Breast epithelium (tissue), 4 donors: ENCODE data around the gene SLC9A8. TPM values are rescaled to one million over a fixed set of nuclear protein-coding genes. Genes with fewer than 3 reads are reported as not detected.

Experiments
- DNase-seq, 2 donors: peaks; one replicate each; pipeline ENCODE4 v3.0.0-alpha.2; 2019; ENCODE audit warnings: low spot score in 2 of 2
- H3K27ac ChIP-seq, 2 donors: fragments of 200-600 bp; sonication (generic) in 1 of 2; one replicate each; pipeline ENCODE4 v1.5.1; 2016 to 2019; ENCODE audit warnings: mild to moderate bottlenecking in 1 of 2
- H3K27me3 ChIP-seq, 2 donors: fragments of 200-600 bp; sonication (generic) in 1 of 2; one replicate each; pipeline versions ENCODE4 v1.5.1 to v1.6.0; 2017 to 2019; ENCODE audit warnings: control low read depth in 1 of 2, mild to moderate bottlenecking in 1 of 2
- H3K36me3 ChIP-seq: fragments of 200-600 bp; one replicate; pipeline ENCODE4 v1.5.1; 2019
- H3K4me1 ChIP-seq, 2 donors: fragments of 200-600 bp; sonication (generic); one replicate each; pipeline ENCODE4 v1.5.1; 2016 to 2019; ENCODE audit warnings: control low read depth in 1 of 2
- H3K4me3 ChIP-seq, 3 donors: fragments of 200-600 bp; sonication (generic); 1 replicate in 2 of 3; 2 replicates in 1 of 3; pipeline ENCODE4 v1.5.1; 2016 to 2019; ENCODE audit warnings: mild to moderate bottlenecking in 3 of 3, moderate library complexity in 2 of 3
- H3K9me3 ChIP-seq, 2 donors: fragments of 200-600 bp; sonication (generic) in 1 of 2; one replicate each; pipeline ENCODE4 v1.5.1; 2016 to 2019; ENCODE audit warnings: control low read depth in 1 of 2
- CTCF ChIP-seq, 3 donors: fragments of 450-650 bp; IDR thresholded peaks; one replicate each; pipeline ENCODE4 v1.5.1; 2016 to 2017; ENCODE audit warnings: antibody characterized with exemption in 3 of 3, mild to moderate bottlenecking in 3 of 3, moderate library complexity in 3 of 3
- POLR2A ChIP-seq: fragments of 450-650 bp; IDR thresholded peaks from one replicate; pipeline ENCODE4 v1.6.1; 2016; ENCODE audit warnings: antibody characterized with exemption, mild to moderate bottlenecking, moderate library complexity
- POLR2AphosphoS5 ChIP-seq, 3 donors: sonication (generic); formaldehyde crosslinking; IDR thresholded peaks; one replicate each; pipeline ENCODE4 v1.6.1; 2017; ENCODE audit warnings: antibody characterized with exemption in 3 of 3
- intact Hi-C: fragments of 100-400 bp; cut with DNase I; formaldehyde crosslinking; loops from one replicate; pipeline ENCODE4 v1.15.1; 2023; ENCODE audit warnings: low total_unique reads
- total RNA-seq, 3 donors: library from RNA; depleted of rRNA; stranded (reverse); fragments of >200 nt; gene quantifications; one replicate each; pipeline ENCODE4 v1.1.0, GENCODE V29; 2016

SLC9A8 gene
- total RNA-seq, 3 donors from 2014 or later, result 11.8 to 13.5 (median 13.3) TPM

GRCh38 chr20:49872056-49872455 is 59.4 kb downstream of the SLC9A8 start:
- H3K4me3 ChIP-seq, result no peak overlapping the region
- no peak for DNase-seq
- no peaks in the 10 kb centered on the region for H3K9me3 ChIP-seq
- no peaks in the 10 kb centered on the region for H3K4me1 ChIP-seq
- intact Hi-C loops, result no loop called here
- no peak for TF ChIP-seq POLR2A
- no peak for TF ChIP-seq CTCF (IDR thresholded peaks at IDR 0.05)
- TF ChIP-seq POLR2AphosphoS5 (IDR thresholded peaks at IDR 0.05), result no peak
- no peaks in the 10 kb centered on the region for H3K27me3 ChIP-seq
- no peak overlapping the region for H3K27ac ChIP-seq
- H3K36me3 ChIP-seq, result no peaks in the 10 kb centered on the region

GRCh38 chr20:49874696-49875095 is 62.1 kb downstream of the SLC9A8 start:
- intact Hi-C loops, result no loop called here
- Histone ChIP-seq H3K27ac (no peak overlapping the region), H3K27me3 (no peaks in the 10 kb centered on the region), H3K4me3 (no peak overlapping the region), H3K9me3 (no peaks in the 10 kb centered on the region), H3K4me1 (no peaks in the 10 kb centered on the region), H3K36me3 (no peaks in the 10 kb centered on the region)
- TF ChIP-seq CTCF (IDR thresholded peaks at IDR 0.05), result no peak
- no peak for TF ChIP-seq POLR2AphosphoS5 (IDR thresholded peaks at IDR 0.05)
- TF ChIP-seq POLR2A, result no peak
- DNase-seq, result no peak

- Histone ChIP-seq H3K4me3 (no peak overlapping the region), H3K4me1 (no peaks in the 10 kb centered on the region), H3K27me3 (no peaks in the 10 kb centered on the region), H3K36me3 (no peaks in the 10 kb centered on the region), H3K9me3 (no peaks in the 10 kb centered on the region), H3K27ac (no peak overlapping the region)
- TF ChIP-seq CTCF (IDR thresholded peaks at IDR 0.05) (no peak), POLR2AphosphoS5 (IDR thresholded peaks at IDR 0.05) (no peak), POLR2A (no peak)
- intact Hi-C loops, result no loop called here
- DNase-seq, result no peak
These were observed 64.8 kb downstream of the SLC9A8 start for GRCh38 chr20:49877386-49877921.

GRCh38 chr20:49878977-49879376 is 66.3 kb downstream of the SLC9A8 start:
- intact Hi-C loops, result no loop called here
- Histone ChIP-seq H3K9me3 (no peaks in the 10 kb centered on the region), H3K4me1 (no peaks in the 10 kb centered on the region), H3K36me3 (peaks cover 5% of the 10 kb centered on the region), H3K4me3 (no peak overlapping the region), H3K27ac (no peak overlapping the region), H3K27me3 (no peaks in the 10 kb centered on the region)
- no peak for DNase-seq
- no peak for TF ChIP-seq CTCF (IDR thresholded peaks at IDR 0.05)
- TF ChIP-seq POLR2A, result no peak
- no peak for TF ChIP-seq POLR2AphosphoS5 (IDR thresholded peaks at IDR 0.05)

DNA sequence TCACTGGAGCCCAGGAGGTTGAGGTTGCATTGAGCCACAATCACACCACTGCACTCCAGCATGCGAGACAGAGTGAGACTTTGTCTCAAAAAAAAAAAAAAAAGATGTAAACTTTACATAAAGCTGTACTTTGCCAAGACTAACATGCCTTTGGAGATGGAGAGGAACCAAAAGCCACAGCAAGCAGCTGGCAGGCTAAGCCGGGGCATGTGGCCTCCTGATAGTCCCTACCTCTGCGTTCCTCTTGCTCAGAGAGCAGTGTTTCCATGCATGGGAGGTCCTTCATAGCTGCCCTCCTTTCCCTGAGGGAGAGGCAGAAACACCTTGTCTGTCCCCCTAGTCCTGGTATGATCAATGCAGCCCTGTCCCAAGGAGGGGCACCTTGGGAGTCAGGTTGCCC is 67.5 kb downstream of the SLC9A8 start:
- Histone ChIP-seq H3K36me3 (peaks cover 5% of the 10 kb centered on the region), H3K4me1 (no peaks in the 10 kb centered on the region), H3K27ac (no peak overlapping the region), H3K27me3 (no peaks in the 10 kb centered on the region), H3K9me3 (no peaks in the 10 kb centered on the region), H3K4me3 (no peak overlapping the region)
- TF ChIP-seq CTCF (IDR thresholded peaks at IDR 0.05), result no peak
- DNase-seq, result no peak
- intact Hi-C loops, result no loop called here
